Gastrocnemius medialis (tissue), 4 donors: Measurements from ENCODE around the gene ATXN1. TPM values are rescaled to one million over a fixed set of nuclear protein-coding genes. Genes with fewer than 3 reads are reported as not detected.
A peak's percentile ranks its signal among the peaks of the same experiment; 100 is the strongest.

Experiments
- ATAC-seq, 2 donors: fragments of 150-250 bp; one replicate each; pipeline ENCODE4 v1.9.1; 2016
- DNase-seq, 2 donors: peaks; one replicate each; pipeline ENCODE4 v3.0.0-alpha.2; 2019
- H3K27ac ChIP-seq, 4 donors: fragments of 200-600 bp; sonication (generic); 1 replicate in 1 of 4; 2 replicates in 3 of 4; pipeline ENCODE4 v1.5.1; 2016 to 2018; ENCODE audit warnings: mild to moderate bottlenecking in 2 of 4, moderate library complexity in 1 of 4
- H3K27me3 ChIP-seq, 3 donors: fragments of 200-600 bp; sonication (generic) in 2 of 3; 1 replicate in 1 of 3; 2 replicates in 2 of 3; pipeline versions ENCODE4 v1.5.1 to v1.6.0; 2016 to 2019; ENCODE audit warnings: mild to moderate bottlenecking in 1 of 3, moderate library complexity in 1 of 3
- H3K36me3 ChIP-seq, 2 donors: fragments of 200-600 bp; sonication (generic) in 1 of 2; one replicate each; pipeline ENCODE4 v1.5.1; 2017 to 2018
- H3K4me1 ChIP-seq, 2 donors: fragments of 200-600 bp; sonication (generic) in 1 of 2; one replicate each; pipeline ENCODE4 v1.5.1; 2016 to 2017; ENCODE audit warnings: mild to moderate bottlenecking in 2 of 2
- H3K4me3 ChIP-seq, 4 donors: fragments of 200-600 bp; sonication (generic) in 3 of 4; 1 replicate in 1 of 4; 2 replicates in 3 of 4; pipeline ENCODE4 v1.5.1; 2016 to 2019; ENCODE audit warnings: mild to moderate bottlenecking in 2 of 4
- H3K9me3 ChIP-seq, 3 donors: fragments of 200-600 bp; sonication (generic) in 2 of 3; 1 replicate in 1 of 3; 2 replicates in 2 of 3; pipeline ENCODE4 v1.5.1; 2016 to 2019
- POLR2A ChIP-seq, 2 donors: fragments of 450-650 bp; IDR thresholded peaks; one replicate each; pipeline ENCODE4 v1.6.1; 2017; ENCODE audit warnings: antibody characterized with exemption in 2 of 2, mild to moderate bottlenecking in 2 of 2, moderate library complexity in 2 of 2
- in situ Hi-C, 4 donors: fragments of 200-750 bp; cut with MboI; loops; one replicate each; pipeline versions ENCODE4 v1.15.0 to v1.8.0; 2017; ENCODE audit warnings: low sequenced_read_pairs in 4 of 4
- intact Hi-C: fragments of 100-400 bp; cut with DNase I; formaldehyde crosslinking; loops from one replicate; pipeline ENCODE4 v1.15.1; 2023; ENCODE audit warnings: low total_unique reads
- total RNA-seq, 4 donors: library from RNA; depleted of rRNA; stranded (reverse); fragments of >200 nt; gene quantifications; one replicate each; pipeline versions ENCODE4 v1.1.0 to v1.2.3, GENCODE V29; 2016
- TF ChIP-seq, protein P1 (sequence below), 5 experiments: fragments of 450-650 bp in 3 of 5; fragments of 200-600 bp in 2 of 5; sonication (generic) in 2 of 5; IDR thresholded peaks in 4 of 5; conservative IDR thresholded peaks in 1 of 5; 1 replicate in 4 of 5; 2 replicates in 1 of 5; pipeline ENCODE4 v1.5.1; 2016 to 2019; ENCODE audit warnings: antibody characterized with exemption in 5 of 5, mild to moderate bottlenecking in 3 of 5, moderate library complexity in 3 of 5

The ATXN1 gene
- total RNA-seq, 4 donors from 2014 or later: 21.8 to 42.9 (median 33.1) TPM

DNA sequence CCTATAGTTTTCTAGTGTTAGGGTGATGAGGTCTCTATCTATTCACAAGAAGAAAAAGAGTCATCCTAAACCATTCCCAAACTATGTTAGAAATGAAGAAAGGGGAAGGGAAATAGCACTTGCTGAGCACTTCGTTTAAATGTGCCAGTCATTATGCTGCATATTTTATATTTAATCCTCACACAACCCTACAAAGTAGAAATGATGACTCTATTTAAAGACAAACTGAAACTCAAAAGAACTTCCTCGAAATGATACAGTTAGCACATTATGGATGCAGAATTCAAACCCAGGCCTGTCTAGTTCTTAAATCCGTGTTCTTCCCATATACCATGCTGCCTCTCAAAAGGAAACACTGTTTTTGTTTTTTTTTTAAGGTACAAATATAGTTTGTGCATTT, 348.3 kb downstream of the ATXN1 start:
- in situ Hi-C loops: no loop called here
- H3K4me1 ChIP-seq: peaks cover 5 to 12% of the 10 kb centered on the region in 2 donors
- H3K27ac ChIP-seq: no peak overlapping the region
- no peak overlapping the region for H3K4me3 ChIP-seq
- DNase-seq (no peak), ATAC-seq (no peak)
- intact Hi-C loops: no loop called here
- no peaks in the 10 kb centered on the region for H3K9me3 ChIP-seq
- no peaks in the 10 kb centered on the region for H3K27me3 ChIP-seq
- H3K36me3 ChIP-seq: no peaks in the 10 kb centered on the region
- TF ChIP-seq, protein P1, sequence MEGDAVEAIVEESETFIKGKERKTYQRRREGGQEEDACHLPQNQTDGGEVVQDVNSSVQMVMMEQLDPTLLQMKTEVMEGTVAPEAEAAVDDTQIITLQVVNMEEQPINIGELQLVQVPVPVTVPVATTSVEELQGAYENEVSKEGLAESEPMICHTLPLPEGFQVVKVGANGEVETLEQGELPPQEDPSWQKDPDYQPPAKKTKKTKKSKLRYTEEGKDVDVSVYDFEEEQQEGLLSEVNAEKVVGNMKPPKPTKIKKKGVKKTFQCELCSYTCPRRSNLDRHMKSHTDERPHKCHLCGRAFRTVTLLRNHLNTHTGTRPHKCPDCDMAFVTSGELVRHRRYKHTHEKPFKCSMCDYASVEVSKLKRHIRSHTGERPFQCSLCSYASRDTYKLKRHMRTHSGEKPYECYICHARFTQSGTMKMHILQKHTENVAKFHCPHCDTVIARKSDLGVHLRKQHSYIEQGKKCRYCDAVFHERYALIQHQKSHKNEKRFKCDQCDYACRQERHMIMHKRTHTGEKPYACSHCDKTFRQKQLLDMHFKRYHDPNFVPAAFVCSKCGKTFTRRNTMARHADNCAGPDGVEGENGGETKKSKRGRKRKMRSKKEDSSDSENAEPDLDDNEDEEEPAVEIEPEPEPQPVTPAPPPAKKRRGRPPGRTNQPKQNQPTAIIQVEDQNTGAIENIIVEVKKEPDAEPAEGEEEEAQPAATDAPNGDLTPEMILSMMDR (IDR thresholded peaks at IDR 0.05 in 4 of 5, conservative IDR thresholded peaks at IDR 0.05 in 1 of 5): no peak
- TF ChIP-seq POLR2A (IDR thresholded peaks at IDR 0.05): no peak

DNA sequence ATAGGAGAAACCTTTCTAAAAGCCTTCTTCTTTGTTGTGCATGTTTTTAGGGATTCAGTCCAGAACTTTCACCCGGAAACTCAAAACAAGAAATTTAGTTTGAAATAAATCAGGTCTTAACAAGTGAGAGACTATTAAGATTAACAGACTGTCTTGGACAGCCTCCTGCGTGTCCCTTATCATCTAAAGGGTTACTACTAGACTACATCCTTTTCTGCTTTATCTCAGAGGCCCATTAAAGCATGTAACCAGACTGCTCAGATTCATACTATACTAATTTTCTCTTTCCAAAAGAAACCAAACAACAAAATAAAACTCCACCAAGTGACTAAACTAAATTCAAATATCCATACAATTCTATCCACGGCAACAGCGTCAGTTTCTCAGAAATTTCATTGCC, 349.1 kb downstream of the ATXN1 start:
- H3K27me3 ChIP-seq: no peaks in the 10 kb centered on the region
- H3K36me3 ChIP-seq: no peaks in the 10 kb centered on the region
- DNase-seq: no peak
- H3K9me3 ChIP-seq: no peaks in the 10 kb centered on the region
- in situ Hi-C loops: no loop called here
- no peak overlapping the region for H3K4me3 ChIP-seq
- ATAC-seq: no peak
- intact Hi-C loops: no loop called here
- peaks cover 5 to 12% of the 10 kb centered on the region in 2 donors for H3K4me1 ChIP-seq
- TF ChIP-seq, protein P1 (IDR thresholded peaks at IDR 0.05 in 4 of 5, conservative IDR thresholded peaks at IDR 0.05 in 1 of 5): no peak
- TF ChIP-seq POLR2A (IDR thresholded peaks at IDR 0.05): no peak
- no peak overlapping the region for H3K27ac ChIP-seq

DNA sequence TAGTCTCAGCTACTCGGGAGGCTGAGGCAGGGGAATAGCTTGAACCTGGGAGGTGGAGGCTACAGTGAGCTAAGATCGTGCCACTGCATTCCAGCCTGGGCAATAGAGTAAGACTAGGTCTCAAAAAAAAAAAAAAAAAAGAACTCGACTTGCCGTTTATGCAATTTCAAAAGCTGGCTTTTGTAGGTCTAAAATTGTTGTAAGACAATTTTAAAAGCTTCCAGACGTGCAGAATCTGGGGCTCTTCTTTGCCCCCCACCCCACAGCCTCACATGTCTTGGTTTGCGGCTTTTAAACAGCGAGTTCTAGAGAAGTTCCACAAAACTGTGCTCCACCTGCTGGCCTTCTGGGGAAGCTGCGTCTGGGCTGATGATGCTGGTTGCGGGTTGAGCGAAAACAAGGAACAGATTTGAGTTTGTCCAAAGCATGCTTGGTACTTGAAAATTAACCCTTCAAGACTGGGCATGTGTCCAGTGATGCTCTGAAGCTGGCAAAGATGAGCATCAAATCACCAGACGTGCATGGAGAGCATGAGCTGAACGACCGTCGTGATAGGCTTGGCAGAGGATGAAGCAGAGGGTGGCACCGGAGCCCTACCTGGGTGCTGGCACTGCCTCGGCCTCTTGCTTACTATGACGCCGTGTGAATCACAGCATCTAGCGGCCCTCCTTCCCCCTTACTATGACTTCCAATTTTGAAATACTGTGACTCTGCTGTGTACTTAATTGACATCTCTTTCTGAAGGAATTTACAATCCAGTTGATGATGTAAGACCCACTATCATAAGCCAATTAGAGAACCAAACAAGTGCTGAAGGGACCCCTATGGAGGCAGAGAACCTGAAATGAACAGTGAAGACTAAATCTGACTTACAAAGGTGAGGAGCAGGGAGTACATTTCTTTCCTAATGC, 351.5 kb downstream of the ATXN1 start:
- TF ChIP-seq, protein P1 (IDR thresholded peaks at IDR 0.05 in 4 of 5, conservative IDR thresholded peaks at IDR 0.05 in 1 of 5): peak; percentile 71 to 82 (median 77)
- no peak for TF ChIP-seq POLR2A (IDR thresholded peaks at IDR 0.05)
- H3K9me3 ChIP-seq: no peaks in the 10 kb centered on the region
- ATAC-seq: peak; percentile 78 to 88
- no peaks in the 10 kb centered on the region for H3K27me3 ChIP-seq
- peak; percentile 37 to 53 for DNase-seq
- H3K27ac ChIP-seq: no peak overlapping the region
- no peak overlapping the region for H3K4me3 ChIP-seq
- in situ Hi-C loops (loop anchor here (5.0 to 10.0 kb wide), 4 partner anchors 65 to 75 kb away; no protein-coding TSS in a partner anchor), intact Hi-C loops (loop anchor here (1.0 kb wide), 1 partner anchor 77 kb away; no protein-coding TSS in a partner anchor)
- no peaks in the 10 kb centered on the region for H3K36me3 ChIP-seq
- H3K4me1 ChIP-seq: peaks cover 5 to 12% of the 10 kb centered on the region in 2 donors

DNA sequence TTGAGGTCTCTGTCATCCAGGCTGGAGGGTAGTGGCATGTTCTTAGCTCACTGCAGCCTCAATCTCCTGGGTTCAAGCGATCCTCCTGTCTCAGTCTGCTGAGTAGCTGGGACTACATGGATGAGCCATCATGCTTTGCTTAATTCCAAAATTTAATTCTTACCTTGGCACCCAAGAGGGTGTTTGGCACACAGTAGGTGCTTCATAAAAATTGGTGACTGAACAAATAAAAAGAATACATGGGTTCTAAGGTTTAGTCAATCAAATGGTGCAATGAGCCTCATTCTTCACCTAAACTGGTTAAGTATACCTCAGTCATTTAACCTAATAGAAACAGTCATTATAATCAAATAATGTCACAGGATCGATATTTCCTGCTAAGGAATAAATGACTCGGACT, 352.5 kb downstream of the ATXN1 start:
- in situ Hi-C loops: loop anchor here (5.0 to 10.0 kb wide), 4 partner anchors 64 to 74 kb away; no protein-coding TSS in a partner anchor
- H3K27ac ChIP-seq: no peak overlapping the region
- TF ChIP-seq POLR2A (IDR thresholded peaks at IDR 0.05): no peak
- TF ChIP-seq, protein P1 (IDR thresholded peaks at IDR 0.05 in 4 of 5, conservative IDR thresholded peaks at IDR 0.05 in 1 of 5): no peak
- no peaks in the 10 kb centered on the region for H3K9me3 ChIP-seq
- peaks cover 5 to 12% of the 10 kb centered on the region in 2 donors for H3K4me1 ChIP-seq
- intact Hi-C loops: loop anchor here (1.0 kb wide), 1 partner anchor 76 kb away; no protein-coding TSS in a partner anchor
- H3K36me3 ChIP-seq: no peaks in the 10 kb centered on the region
- no peak for DNase-seq
- ATAC-seq: no peak
- no peaks in the 10 kb centered on the region for H3K27me3 ChIP-seq
- H3K4me3 ChIP-seq: no peak overlapping the region
